Kasumi-1 (cell line): ENCODE measurements around the gene KRTAP10-8.
"Not testable (repeated sequence)": the region's sequence is repeated elsewhere in the genome, so short reads cannot be mapped to it uniquely, and the experiment has no call there.

ENCODE experiments used
- DNase-seq, 2 experiments: peaks; one replicate each; lab custom pipeline; 2025; lab: John Stamatoyannopoulos, UW

Gene KRTAP10-8

GRCh38 chr21:44646366-44647221 lies 34.7 kb downstream of the KRTAP10-8 start, which contains the start of gene KRTAP10-11:
KRTAP10-11 (plus strand) TSS chr21:44646414; CDS start chr21:44646459, 45 bp downstream.
- not testable (repeated sequence) for DNase-seq

- DNase-seq: no peak
Measured at GRCh38 chr21:44647222-44647552, 35.3 kb downstream of the KRTAP10-8 start.

GRCh38 chr21:44648557-44649311 lies 36.9 kb downstream of the KRTAP10-8 start:
- no peak for DNase-seq

- DNase-seq: no peak
Measured at GRCh38 chr21:44649521-44650100, 37.7 kb downstream of the KRTAP10-8 start.

- DNase-seq: no peak
Measured at GRCh38 chr21:44650265-44650972, 38.5 kb downstream of the KRTAP10-8 start.

GRCh38 chr21:44650973-44651675 lies 39.2 kb downstream of the KRTAP10-8 start:
- no peak for DNase-seq

GRCh38 chr21:44653123-44653522 lies 41.2 kb downstream of the KRTAP10-8 start:
- no peak for DNase-seq

- no peak for DNase-seq
Measured at GRCh38 chr21:44653656-44654575, 42.0 kb downstream of the KRTAP10-8 start.

- DNase-seq: no peak
Measured at GRCh38 chr21:44654576-44655175, 42.8 kb downstream of the KRTAP10-8 start, which contains the start of gene KRTAP12-4. KRTAP12-4 (minus strand) TSS chr21:44654659; CDS start chr21:44654614, 45 bp downstream.

- no peak for DNase-seq
Measured at GRCh38 chr21:44656868-44657267, 45.0 kb downstream of the KRTAP10-8 start.

GRCh38 chr21:44657635-44658540 lies 46.0 kb downstream of the KRTAP10-8 start, which contains the start of gene KRTAP12-3:
KRTAP12-3 (plus strand) TSS chr21:44657932; CDS start chr21:44657980, 48 bp downstream.
- no peak for DNase-seq

- DNase-seq: no peak
Measured at GRCh38 chr21:44658541-44658910, 46.6 kb downstream of the KRTAP10-8 start.

GRCh38 chr21:44658913-44659595 lies 47.2 kb downstream of the KRTAP10-8 start:
- DNase-seq: no peak

GRCh38 chr21:44661567-44661966 lies 49.7 kb downstream of the KRTAP10-8 start:
- not testable (repeated sequence) for DNase-seq
